Stomach (tissue), 4 donors: Measurements from ENCODE around the gene CBFA2T3.

Experiments
- CTCF ChIP-seq, 7 experiments: fragments of 450-650 bp in 4 of 7; fragments of 200-600 bp in 3 of 7; sonication (generic) in 3 of 7; IDR thresholded peaks; one replicate each; pipeline ENCODE4 v1.5.1; 2016 to 2019; ENCODE audit warnings: antibody characterized with exemption in 7 of 7, control low read depth in 2 of 7, mild to moderate bottlenecking in 1 of 7
- EP300 ChIP-seq: sonication (generic); formaldehyde crosslinking; IDR thresholded peaks from one replicate; pipeline ENCODE4 v1.6.1; 2017; ENCODE audit warnings: antibody characterized with exemption
- POLR2A ChIP-seq, 4 donors: fragments of 450-650 bp; IDR thresholded peaks; one replicate each; pipeline ENCODE4 v1.6.1; 2016; ENCODE audit warnings: antibody characterized with exemption in 4 of 4, control low read depth in 2 of 4, mild to moderate bottlenecking in 1 of 4, moderate library complexity in 1 of 4
- POLR2AphosphoS5 ChIP-seq, 3 donors: sonication (generic); formaldehyde crosslinking; IDR thresholded peaks; one replicate each; pipeline ENCODE4 v1.6.1; 2016; ENCODE audit warnings: antibody characterized with exemption in 3 of 3

DNA sequence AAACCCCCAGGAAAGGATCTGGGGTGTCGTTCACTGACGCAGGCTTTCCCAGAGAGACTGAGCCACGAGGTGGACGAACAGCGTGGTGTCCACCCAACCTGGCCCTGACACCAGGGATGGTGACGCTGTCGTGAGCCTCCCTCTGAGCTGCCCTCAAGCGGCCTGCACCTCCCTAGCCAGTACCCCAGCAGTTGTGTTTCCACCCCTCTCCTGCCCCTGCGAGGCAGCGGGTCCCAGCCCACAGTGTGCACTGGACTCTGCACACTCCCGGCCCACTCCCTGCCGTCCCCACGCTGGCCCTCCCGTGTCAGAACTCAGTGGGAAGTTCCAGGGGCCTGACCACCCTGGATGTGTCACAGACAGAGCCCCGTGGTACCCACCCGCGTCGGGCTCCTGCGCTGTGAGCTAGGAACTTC, 39.8 kb downstream of the CBFA2T3 start:
- TF ChIP-seq EP300 (no peak), POLR2A (IDR thresholded peaks at IDR 0.05) (no peak), CTCF (IDR thresholded peaks at IDR 0.05) (no peak), POLR2AphosphoS5 (IDR thresholded peaks at IDR 0.05) (no peak)
